Measurements from ENCODE around the gene AK2.

DNA sequence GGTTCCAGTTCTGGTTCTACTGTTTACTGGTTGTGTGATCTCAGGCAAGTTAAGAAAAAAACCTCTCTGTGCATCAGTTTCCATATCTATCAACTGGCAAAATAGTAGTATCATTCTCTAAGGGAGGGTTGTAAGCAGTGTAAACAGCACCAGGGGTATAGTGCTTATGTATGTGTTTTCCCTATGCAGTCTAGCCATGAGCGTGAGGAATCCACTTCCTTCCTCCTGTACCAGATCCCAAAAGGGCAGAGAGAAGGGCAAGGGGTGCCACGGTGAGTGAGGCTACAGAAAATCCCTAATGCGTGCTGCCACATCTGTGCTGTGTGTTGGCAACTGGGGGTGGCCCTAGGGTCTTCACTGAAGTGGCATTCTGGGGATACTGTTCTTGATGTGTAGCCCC is 53.7 kb downstream of the AK2 start:
- no peak for TF ChIP-seq EZH2 (IDR thresholded peaks at IDR 0.05; ENCODE audit: borderline replicate concordance, low read depth, low read length, severe bottlenecking)
- TF ChIP-seq, protein P1, sequence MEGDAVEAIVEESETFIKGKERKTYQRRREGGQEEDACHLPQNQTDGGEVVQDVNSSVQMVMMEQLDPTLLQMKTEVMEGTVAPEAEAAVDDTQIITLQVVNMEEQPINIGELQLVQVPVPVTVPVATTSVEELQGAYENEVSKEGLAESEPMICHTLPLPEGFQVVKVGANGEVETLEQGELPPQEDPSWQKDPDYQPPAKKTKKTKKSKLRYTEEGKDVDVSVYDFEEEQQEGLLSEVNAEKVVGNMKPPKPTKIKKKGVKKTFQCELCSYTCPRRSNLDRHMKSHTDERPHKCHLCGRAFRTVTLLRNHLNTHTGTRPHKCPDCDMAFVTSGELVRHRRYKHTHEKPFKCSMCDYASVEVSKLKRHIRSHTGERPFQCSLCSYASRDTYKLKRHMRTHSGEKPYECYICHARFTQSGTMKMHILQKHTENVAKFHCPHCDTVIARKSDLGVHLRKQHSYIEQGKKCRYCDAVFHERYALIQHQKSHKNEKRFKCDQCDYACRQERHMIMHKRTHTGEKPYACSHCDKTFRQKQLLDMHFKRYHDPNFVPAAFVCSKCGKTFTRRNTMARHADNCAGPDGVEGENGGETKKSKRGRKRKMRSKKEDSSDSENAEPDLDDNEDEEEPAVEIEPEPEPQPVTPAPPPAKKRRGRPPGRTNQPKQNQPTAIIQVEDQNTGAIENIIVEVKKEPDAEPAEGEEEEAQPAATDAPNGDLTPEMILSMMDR (IDR thresholded peaks at IDR 0.05; ENCODE audit: borderline replicate concordance, extremely low read depth, low read length, poor library complexity, severe bottlenecking): no peak
